Measurements from ENCODE around the gene ADGRL3.

DNA sequence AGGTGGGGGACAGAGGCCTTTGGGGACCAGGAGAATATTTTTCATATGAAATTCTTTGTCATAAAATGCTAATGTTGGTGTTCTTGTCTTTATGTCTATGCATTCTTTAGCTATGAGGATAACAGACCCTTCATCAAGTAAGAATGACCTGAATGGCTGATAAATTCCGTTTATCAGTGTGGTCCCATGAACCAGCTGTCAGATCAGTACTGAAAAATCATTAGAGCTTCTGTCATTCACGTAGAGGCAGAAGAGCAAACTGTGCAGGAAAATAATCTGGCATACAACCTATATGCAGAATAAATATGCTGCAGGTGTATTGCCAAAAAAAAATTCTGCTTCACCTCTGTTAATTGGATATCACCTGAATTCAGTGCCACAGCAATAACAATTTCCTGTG lies 828.6 kb downstream of the ADGRL3 start:
- TF ChIP-seq POLR2A (IDR thresholded peaks at IDR 0.05) (no peak), EP300 (IDR thresholded peaks at IDR 0.05) (no peak), POLR2AphosphoS5 (IDR thresholded peaks at IDR 0.05) (no peak)
- TF ChIP-seq, protein P1, sequence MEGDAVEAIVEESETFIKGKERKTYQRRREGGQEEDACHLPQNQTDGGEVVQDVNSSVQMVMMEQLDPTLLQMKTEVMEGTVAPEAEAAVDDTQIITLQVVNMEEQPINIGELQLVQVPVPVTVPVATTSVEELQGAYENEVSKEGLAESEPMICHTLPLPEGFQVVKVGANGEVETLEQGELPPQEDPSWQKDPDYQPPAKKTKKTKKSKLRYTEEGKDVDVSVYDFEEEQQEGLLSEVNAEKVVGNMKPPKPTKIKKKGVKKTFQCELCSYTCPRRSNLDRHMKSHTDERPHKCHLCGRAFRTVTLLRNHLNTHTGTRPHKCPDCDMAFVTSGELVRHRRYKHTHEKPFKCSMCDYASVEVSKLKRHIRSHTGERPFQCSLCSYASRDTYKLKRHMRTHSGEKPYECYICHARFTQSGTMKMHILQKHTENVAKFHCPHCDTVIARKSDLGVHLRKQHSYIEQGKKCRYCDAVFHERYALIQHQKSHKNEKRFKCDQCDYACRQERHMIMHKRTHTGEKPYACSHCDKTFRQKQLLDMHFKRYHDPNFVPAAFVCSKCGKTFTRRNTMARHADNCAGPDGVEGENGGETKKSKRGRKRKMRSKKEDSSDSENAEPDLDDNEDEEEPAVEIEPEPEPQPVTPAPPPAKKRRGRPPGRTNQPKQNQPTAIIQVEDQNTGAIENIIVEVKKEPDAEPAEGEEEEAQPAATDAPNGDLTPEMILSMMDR (IDR thresholded peaks at IDR 0.05) = no peak
